Vagina (tissue), 2 donors: ENCODE results near the gene EXO5. TPM values are rescaled to one million over a fixed set of nuclear protein-coding genes. Genes with fewer than 3 reads are reported as not detected.

ENCODE experiments used
- DNase-seq, 2 donors: peaks; one replicate each; pipeline ENCODE4 v3.0.0-alpha.2; 2017; ENCODE audit errors: extremely low spot score in 2 of 2
- H3K27ac ChIP-seq: fragments of 200-600 bp; sonication (generic); one replicate; pipeline ENCODE4 v1.5.1; 2019
- H3K27me3 ChIP-seq: fragments of 200-600 bp; sonication (generic); one replicate; pipeline ENCODE4 v1.5.1; 2019
- H3K36me3 ChIP-seq, 2 donors: fragments of 200-600 bp; sonication (generic); one replicate each; pipeline ENCODE4 v1.5.1; 2017 to 2019
- H3K4me1 ChIP-seq: fragments of 200-600 bp; sonication (generic); one replicate; pipeline ENCODE4 v1.5.1; 2019
- H3K4me3 ChIP-seq, 2 donors: fragments of 200-600 bp; sonication (generic); 1 replicate in 1 of 2; 2 replicates in 1 of 2; pipeline ENCODE4 v1.5.1; 2016 to 2019
- H3K9me3 ChIP-seq: fragments of 200-600 bp; sonication (generic); one replicate; pipeline ENCODE4 v1.5.1; 2019
- POLR2A ChIP-seq, 2 donors: fragments of 450-650 bp; IDR thresholded peaks; one replicate each; pipeline ENCODE4 v1.6.1; 2017; ENCODE audit warnings: antibody characterized with exemption in 2 of 2, mild to moderate bottlenecking in 2 of 2, moderate library complexity in 2 of 2
- POLR2AphosphoS5 ChIP-seq, 2 donors: sonication (generic); formaldehyde crosslinking; IDR thresholded peaks; one replicate each; pipeline ENCODE4 v1.9.0; 2017; ENCODE audit warnings: antibody characterized with exemption in 2 of 2, mild to moderate bottlenecking in 2 of 2, low read depth in 1 of 2; ENCODE audit not compliant: insufficient read depth in 1 of 2
- intact Hi-C: fragments of 100-400 bp; cut with DNase I; formaldehyde crosslinking; loops from one replicate; pipeline ENCODE4 v1.15.1; 2023
- total RNA-seq: library from RNA; depleted of rRNA; stranded (reverse); fragments of >200 nt; gene quantifications from one replicate; pipeline ENCODE4 v1.2.3, GENCODE V29; 2016
- TF ChIP-seq, protein P1 (sequence below), 3 experiments: fragments of 450-650 bp in 2 of 3; fragments of 200-600 bp in 1 of 3; sonication (generic) in 1 of 3; IDR thresholded peaks; one replicate each; pipeline ENCODE4 v1.5.1; 2017 to 2019; ENCODE audit warnings: antibody characterized with exemption in 3 of 3, mild to moderate bottlenecking in 2 of 3, moderate library complexity in 2 of 3

EXO5 gene
- total RNA-seq, 1 donor from 2014 or later: 3.4 TPM

DNA sequence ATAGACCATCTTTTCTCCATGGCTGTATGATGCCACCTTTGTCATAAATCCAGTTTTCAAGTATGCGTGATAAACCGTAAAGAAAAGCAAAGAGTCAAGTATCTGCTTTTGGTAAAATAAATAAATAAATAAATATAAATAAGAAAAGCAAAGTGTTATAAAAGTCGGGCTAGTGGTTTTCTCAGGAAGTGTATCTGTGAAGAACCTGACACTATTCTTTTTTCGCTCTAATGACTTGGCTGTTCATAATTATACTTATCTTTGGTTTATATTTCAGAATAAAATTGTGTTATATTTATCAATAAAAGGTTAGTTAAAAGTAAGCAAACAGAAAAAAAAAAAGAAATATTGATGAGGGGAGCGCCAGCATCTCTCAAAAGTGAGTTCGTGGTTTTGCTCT lies 594 bp upstream of the EXO5 start:
- no peaks in the 10 kb centered on the region for H3K27me3 ChIP-seq
- H3K36me3 ChIP-seq: no peaks in the 10 kb centered on the region
- TF ChIP-seq POLR2A (IDR thresholded peaks at IDR 0.05) (no peak), POLR2AphosphoS5 (IDR thresholded peaks at IDR 0.05; ENCODE audit: insufficient read depth in 1 of 2, low read depth in 1 of 2) (no peak)
- TF ChIP-seq, protein P1, sequence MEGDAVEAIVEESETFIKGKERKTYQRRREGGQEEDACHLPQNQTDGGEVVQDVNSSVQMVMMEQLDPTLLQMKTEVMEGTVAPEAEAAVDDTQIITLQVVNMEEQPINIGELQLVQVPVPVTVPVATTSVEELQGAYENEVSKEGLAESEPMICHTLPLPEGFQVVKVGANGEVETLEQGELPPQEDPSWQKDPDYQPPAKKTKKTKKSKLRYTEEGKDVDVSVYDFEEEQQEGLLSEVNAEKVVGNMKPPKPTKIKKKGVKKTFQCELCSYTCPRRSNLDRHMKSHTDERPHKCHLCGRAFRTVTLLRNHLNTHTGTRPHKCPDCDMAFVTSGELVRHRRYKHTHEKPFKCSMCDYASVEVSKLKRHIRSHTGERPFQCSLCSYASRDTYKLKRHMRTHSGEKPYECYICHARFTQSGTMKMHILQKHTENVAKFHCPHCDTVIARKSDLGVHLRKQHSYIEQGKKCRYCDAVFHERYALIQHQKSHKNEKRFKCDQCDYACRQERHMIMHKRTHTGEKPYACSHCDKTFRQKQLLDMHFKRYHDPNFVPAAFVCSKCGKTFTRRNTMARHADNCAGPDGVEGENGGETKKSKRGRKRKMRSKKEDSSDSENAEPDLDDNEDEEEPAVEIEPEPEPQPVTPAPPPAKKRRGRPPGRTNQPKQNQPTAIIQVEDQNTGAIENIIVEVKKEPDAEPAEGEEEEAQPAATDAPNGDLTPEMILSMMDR (IDR thresholded peaks at IDR 0.05): no peak
- H3K4me1 ChIP-seq: peaks cover 17% of the 10 kb centered on the region
- no peak for DNase-seq
- peak overlapping the region; percentile 66 to 86 for H3K4me3 ChIP-seq
- H3K27ac ChIP-seq: peak overlapping the region; percentile 42
- intact Hi-C loops: no loop called here
- peaks cover 3% of the 10 kb centered on the region for H3K9me3 ChIP-seq

DNA sequence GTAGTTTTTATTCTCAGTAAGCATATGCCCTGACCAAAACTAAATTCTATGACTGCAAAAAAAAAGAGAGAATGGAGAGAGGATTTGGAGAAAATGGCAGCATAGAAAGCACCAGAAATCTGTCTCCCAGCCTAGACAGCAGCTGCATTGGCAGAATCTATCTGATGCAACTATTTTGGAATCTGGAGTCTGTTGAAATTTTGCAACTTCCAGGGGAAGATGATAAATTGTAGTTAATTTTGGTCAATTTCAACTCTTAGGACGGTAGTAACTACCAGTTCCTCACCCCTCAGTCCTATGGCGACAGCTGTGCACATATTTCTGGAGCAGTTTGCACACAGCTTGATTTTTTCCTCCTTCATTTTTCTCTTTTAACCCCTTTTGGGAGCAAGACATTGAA lies 10.9 kb downstream of the EXO5 start:
- peaks cover 0 to 12% of the 10 kb centered on the region in 2 donors for H3K36me3 ChIP-seq
- H3K27me3 ChIP-seq: no peaks in the 10 kb centered on the region
- TF ChIP-seq POLR2AphosphoS5 (IDR thresholded peaks at IDR 0.05; ENCODE audit: insufficient read depth in 1 of 2, low read depth in 1 of 2) (no peak), POLR2A (IDR thresholded peaks at IDR 0.05) (no peak)
- TF ChIP-seq, protein P1 (IDR thresholded peaks at IDR 0.05): no peak
- no peak for DNase-seq
- no peaks in the 10 kb centered on the region for H3K4me1 ChIP-seq
- H3K4me3 ChIP-seq: no peak overlapping the region
- intact Hi-C loops: no loop called here
- no peaks in the 10 kb centered on the region for H3K9me3 ChIP-seq
- no peak overlapping the region for H3K27ac ChIP-seq

DNA sequence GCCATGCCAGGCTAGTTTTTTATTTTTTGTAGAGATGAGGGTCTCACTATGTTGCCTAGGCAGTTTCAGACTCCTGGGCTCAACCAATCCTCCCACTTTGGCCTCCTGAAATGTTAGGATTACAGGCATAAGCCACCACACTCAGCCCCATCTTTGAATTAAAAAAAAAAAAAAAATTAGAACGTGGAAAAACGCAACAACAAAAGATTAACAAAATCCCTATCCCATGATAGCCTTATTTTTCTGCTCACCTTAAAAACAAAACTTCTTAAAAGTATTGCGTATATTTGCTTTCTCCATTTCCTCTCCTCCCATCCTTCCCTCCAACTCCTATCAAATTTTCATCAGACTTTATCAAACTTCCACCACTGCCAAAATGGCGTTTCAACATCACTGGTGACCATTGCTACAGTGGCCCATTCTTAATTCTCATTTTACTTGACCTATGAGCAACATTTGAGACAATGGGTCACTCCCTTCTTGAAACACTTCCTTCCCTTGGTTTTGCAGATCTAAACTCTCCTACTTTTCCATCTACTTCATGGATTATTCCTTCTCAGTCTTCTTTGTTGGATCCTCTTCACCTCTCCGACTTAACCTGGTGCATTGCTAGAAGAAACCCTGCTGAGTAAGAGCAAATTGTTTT lies 22.3 kb downstream of the EXO5 start:
- no peak for TF ChIP-seq POLR2AphosphoS5 (IDR thresholded peaks at IDR 0.05; ENCODE audit: insufficient read depth in 1 of 2, low read depth in 1 of 2)
- TF ChIP-seq, protein P1 (IDR thresholded peaks at IDR 0.05): no peak
- no peak for TF ChIP-seq POLR2A (IDR thresholded peaks at IDR 0.05)
- H3K4me3 ChIP-seq: peak overlapping the region; percentile 65
- H3K9me3 ChIP-seq: no peaks in the 10 kb centered on the region
- intact Hi-C loops: no loop called here
- no peaks in the 10 kb centered on the region for H3K27me3 ChIP-seq
- H3K4me1 ChIP-seq: peaks cover 12% of the 10 kb centered on the region
- H3K36me3 ChIP-seq: peaks cover 0 to 6% of the 10 kb centered on the region in 2 donors
- peak overlapping the region; percentile 66 for H3K27ac ChIP-seq
- DNase-seq: no peak

DNA sequence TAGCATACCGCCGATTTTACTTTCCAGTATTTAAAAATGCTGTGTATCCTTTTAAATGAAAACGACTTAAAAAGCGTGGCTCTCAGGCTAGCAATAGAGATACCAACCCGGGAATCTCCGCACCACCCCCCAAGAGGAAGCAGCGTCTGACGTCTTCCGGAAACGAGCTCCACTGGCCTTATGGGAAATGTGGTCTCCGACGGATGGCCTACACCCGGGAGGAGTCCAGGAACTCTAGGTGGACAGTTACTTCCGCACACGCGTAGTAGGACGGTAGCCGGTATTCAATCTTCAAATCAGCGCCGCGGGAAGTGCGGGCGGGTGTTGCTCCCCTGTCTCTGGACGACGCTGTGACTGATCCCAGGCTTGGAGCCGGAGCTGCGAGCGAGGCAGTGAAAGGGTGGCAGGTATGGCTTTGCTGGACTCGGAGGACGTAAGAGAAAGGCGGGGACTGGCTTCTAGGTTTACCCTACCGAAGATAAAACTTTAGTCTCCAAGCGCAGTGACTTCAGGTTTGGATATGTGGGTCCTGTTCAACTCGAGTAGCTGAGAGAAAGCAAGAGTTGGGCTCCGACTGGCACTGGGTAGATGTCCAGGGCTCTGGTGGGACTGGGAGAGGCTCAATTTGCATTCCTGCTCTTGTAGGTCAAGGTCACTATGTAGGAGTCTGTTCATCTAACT lies 23.0 kb downstream of the EXO5 start, which contains the start of gene ZNF684:
Gene ZNF684 (plus strand): TSS at position 257 of the 681 bp plus-strand sequence. CDS start 1,530 bp downstream, outside the sequence.
- H3K36me3 ChIP-seq: peaks cover 0 to 6% of the 10 kb centered on the region in 2 donors
- peaks cover 12% of the 10 kb centered on the region for H3K4me1 ChIP-seq
- peak; percentile 91 to 96 for DNase-seq
- intact Hi-C loops: no loop called here
- H3K4me3 ChIP-seq: peak within 1 kb of the TSS; percentile 65
- no peaks in the 10 kb centered on the region for H3K9me3 ChIP-seq
- TF ChIP-seq POLR2AphosphoS5 (IDR thresholded peaks at IDR 0.05; ENCODE audit: insufficient read depth in 1 of 2, low read depth in 1 of 2) (peak; percentile 80 to 99), POLR2A (IDR thresholded peaks at IDR 0.05) (no peak)
- H3K27me3 ChIP-seq: no peaks in the 10 kb centered on the region
- peak within 1 kb of the TSS; percentile 66 for H3K27ac ChIP-seq

DNA sequence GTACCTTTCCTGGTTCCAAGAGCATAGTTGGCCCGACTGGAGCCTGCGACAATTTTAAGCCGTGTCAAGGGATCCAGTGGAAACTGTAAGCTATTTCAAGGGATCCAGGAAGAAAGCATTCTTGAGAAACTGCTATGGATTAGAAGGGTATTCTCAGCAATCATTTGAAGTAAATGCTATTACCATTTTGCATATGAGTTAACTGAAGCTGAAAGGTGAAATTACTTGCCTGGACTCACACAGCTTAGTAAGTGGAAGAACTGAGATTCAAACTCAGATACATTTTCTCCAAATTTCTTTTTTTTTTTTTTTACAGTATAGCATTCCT lies 23.5 kb downstream of the EXO5 start:
- Histone ChIP-seq H3K4me3 (peak overlapping the region; percentile 65), H3K27me3 (no peaks in the 10 kb centered on the region), H3K36me3 (peaks cover 0 to 6% of the 10 kb centered on the region in 2 donors), H3K4me1 (peaks cover 12% of the 10 kb centered on the region), H3K9me3 (no peaks in the 10 kb centered on the region), H3K27ac (peak overlapping the region; percentile 66)
- no peak for DNase-seq
- intact Hi-C loops: no loop called here
- TF ChIP-seq POLR2AphosphoS5 (IDR thresholded peaks at IDR 0.05; ENCODE audit: insufficient read depth in 1 of 2, low read depth in 1 of 2): no peak
- TF ChIP-seq, protein P1 (IDR thresholded peaks at IDR 0.05): no peak
- no peak for TF ChIP-seq POLR2A (IDR thresholded peaks at IDR 0.05)
